DMS79 treated with DMSO at 0.1 percent for 48 hours (cell line): ENCODE data around the gene PPP2R2C.

Experiments
- DNase-seq: peaks from one replicate; lab custom pipeline; 2025; lab: John Stamatoyannopoulos, UW

The PPP2R2C gene

GRCh38 chr4:6301732-6302442 lies 170.5 kb downstream of the PPP2R2C start:
- DNase-seq: no peak

- no peak for DNase-seq
Observed at GRCh38 chr4:6301051-6301731, 171.2 kb downstream of the PPP2R2C start.

- DNase-seq: no peak
Observed at GRCh38 chr4:6300359-6300758, 172.1 kb downstream of the PPP2R2C start.

- no peak for DNase-seq
Observed at GRCh38 chr4:6299875-6300274, 172.5 kb downstream of the PPP2R2C start.

GRCh38 chr4:6298852-6299251 lies 173.6 kb downstream of the PPP2R2C start:
- DNase-seq: no peak

GRCh38 chr4:6298035-6298434 lies 174.4 kb downstream of the PPP2R2C start:
- DNase-seq: no peak

- no peak for DNase-seq
Observed at GRCh38 chr4:6297266-6297815, 175.1 kb downstream of the PPP2R2C start.

- DNase-seq: no peak
Observed at GRCh38 chr4:6296026-6296425, 176.4 kb downstream of the PPP2R2C start.

- DNase-seq: no peak
Observed at GRCh38 chr4:6295495-6295894, 176.9 kb downstream of the PPP2R2C start.

- no peak for DNase-seq
Observed at GRCh38 chr4:6294705-6295421, 177.6 kb downstream of the PPP2R2C start.

GRCh38 chr4:6293661-6294060 lies 178.8 kb downstream of the PPP2R2C start:
- no peak for DNase-seq

GRCh38 chr4:6293097-6293445 lies 179.3 kb downstream of the PPP2R2C start:
- no peak for DNase-seq

GRCh38 chr4:6292376-6293096 lies 179.9 kb downstream of the PPP2R2C start:
- DNase-seq: no peak

GRCh38 chr4:6291784-6292297 lies 180.6 kb downstream of the PPP2R2C start:
- DNase-seq: no peak

- no peak for DNase-seq
Observed at GRCh38 chr4:6290769-6291547, 181.5 kb downstream of the PPP2R2C start.

GRCh38 chr4:6290256-6290655 lies 182.2 kb downstream of the PPP2R2C start:
- DNase-seq: no peak

- no peak for DNase-seq
Observed at GRCh38 chr4:6288871-6289270, 183.5 kb downstream of the PPP2R2C start.

- DNase-seq: no peak
Observed at GRCh38 chr4:6288342-6288741, 184.1 kb downstream of the PPP2R2C start.

GRCh38 chr4:6287017-6287788 lies 185.2 kb downstream of the PPP2R2C start:
- DNase-seq: no peak

GRCh38 chr4:6283282-6283681 lies 189.1 kb downstream of the PPP2R2C start:
- DNase-seq: no peak
